ENCODE results near the gene EVA1C. TPM values are rescaled to one million over a fixed set of nuclear protein-coding genes. Genes with fewer than 3 reads are reported as not detected.

The EVA1C gene
- polyA plus RNA-seq, 1 donor (not counting 4 experiments of a cell fraction or from before 2014, with no cell fraction given), result 15.3 TPM

DNA sequence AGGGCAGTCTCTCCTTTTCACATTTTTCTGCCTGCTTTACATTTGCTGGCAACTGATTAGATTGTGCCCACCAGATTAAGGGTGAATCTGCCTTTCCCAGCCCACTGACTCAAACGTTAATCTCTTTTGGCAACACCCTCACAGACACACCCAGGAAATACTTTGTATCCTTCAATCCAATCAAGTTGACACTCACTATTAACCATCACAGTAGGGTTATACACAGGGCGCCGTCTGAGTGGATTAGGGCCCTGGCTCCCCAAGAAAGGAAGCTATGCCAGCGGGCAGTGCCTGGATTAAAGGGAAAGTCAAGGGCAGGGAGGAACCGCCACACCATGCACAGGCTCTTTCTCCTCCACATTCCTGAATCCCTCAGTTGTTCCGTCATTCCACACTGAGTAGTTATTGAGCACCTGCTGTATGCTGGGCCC, 56.2 kb downstream of the EVA1C start:
- dilution Hi-C loops (cut with MboI; ENCODE audit: extremely low pct_ligation_motif_present, low sequenced_read_pairs), result no loop called here
- TF ChIP-seq CTCF (optimal IDR thresholded peaks at IDR 0.05 in 1 of 3, IDR thresholded peaks at IDR 0.05 in 1 of 3, conservative IDR thresholded peaks at IDR 0.05 in 1 of 3; ENCODE audit: extremely low read depth in 1 of 3, insufficient read depth in 2 of 3, low read length in 3 of 3) (no peak), EZH2 (IDR thresholded peaks at IDR 0.05; ENCODE audit: low read length) (no peak)
- Histone ChIP-seq H3K4me2 (ENCODE audit: control insufficient read depth, extremely low read depth, insufficient read depth, low read depth, low read length) (no peak overlapping the region), H4K20me1 (ENCODE audit: control insufficient read depth, extremely low read depth, insufficient read depth, low read length) (no peaks in the 10 kb centered on the region), H2AFZ (ENCODE audit: control insufficient read depth, low read length) (no peak overlapping the region), H3K27me3 (ENCODE audit: control insufficient read depth, extremely low read depth, insufficient read depth, low read length) (no peaks in the 10 kb centered on the region), H3K9me1 (ENCODE audit: control insufficient read depth, extremely low read depth, insufficient read depth, low read length) (no peaks in the 10 kb centered on the region), H3K36me3 (ENCODE audit: control insufficient read depth in 2 of 2, extremely low read depth in 1 of 2, insufficient read depth in 2 of 2, low read length in 2 of 2) (peaks cover 1 to 7% of the 10 kb centered on the region in 2 experiments), H3K79me2 (ENCODE audit: control insufficient read depth, insufficient read depth, low read length) (no peaks in the 10 kb centered on the region), H3K27ac (ENCODE audit: control insufficient read depth, insufficient read depth, low read length) (no peak overlapping the region), H3K9me3 (ENCODE audit: control insufficient read depth, low read depth, low read length) (no peaks in the 10 kb centered on the region), H3K4me1 (ENCODE audit: control insufficient read depth, extremely low read depth, insufficient read depth, low read length) (no peaks in the 10 kb centered on the region), H3K4me3 (ENCODE audit: control insufficient read depth in 2 of 3, extremely low read depth in 1 of 3, insufficient read depth in 2 of 3, low read depth in 1 of 3, low read length in 3 of 3) (no peak overlapping the region), H3K9ac (ENCODE audit: control insufficient read depth, extremely low read depth, insufficient read depth, low read length) (no peak overlapping the region)
- DNase-seq (ENCODE audit: low read depth, low spot score), result no peak
- no peak for FAIRE-seq

- H2AFZ ChIP-seq (ENCODE audit: control insufficient read depth, low read length), result no peak overlapping the region
- peaks cover 1 to 7% of the 10 kb centered on the region in 2 experiments for H3K36me3 ChIP-seq (ENCODE audit: control insufficient read depth in 2 of 2, extremely low read depth in 1 of 2, insufficient read depth in 2 of 2, low read length in 2 of 2)
- TF ChIP-seq CTCF (optimal IDR thresholded peaks at IDR 0.05 in 1 of 3, IDR thresholded peaks at IDR 0.05 in 1 of 3, conservative IDR thresholded peaks at IDR 0.05 in 1 of 3; ENCODE audit: extremely low read depth in 1 of 3, insufficient read depth in 2 of 3, low read length in 3 of 3), result no peak
- no peak for TF ChIP-seq EZH2 (IDR thresholded peaks at IDR 0.05; ENCODE audit: low read length)
- H4K20me1 ChIP-seq (ENCODE audit: control insufficient read depth, extremely low read depth, insufficient read depth, low read length), result no peaks in the 10 kb centered on the region
- H3K9ac ChIP-seq (ENCODE audit: control insufficient read depth, extremely low read depth, insufficient read depth, low read length), result no peak overlapping the region
- no peaks in the 10 kb centered on the region for H3K9me1 ChIP-seq (ENCODE audit: control insufficient read depth, extremely low read depth, insufficient read depth, low read length)
- H3K9me3 ChIP-seq (ENCODE audit: control insufficient read depth, low read depth, low read length), result no peaks in the 10 kb centered on the region
- dilution Hi-C loops (cut with MboI; ENCODE audit: extremely low pct_ligation_motif_present, low sequenced_read_pairs), result no loop called here
- peaks cover under 1% of the 10 kb centered on the region for H3K4me1 ChIP-seq (ENCODE audit: control insufficient read depth, extremely low read depth, insufficient read depth, low read length)
- DNase-seq (ENCODE audit: low read depth, low spot score) (no peak), FAIRE-seq (no peak)
- no peaks in the 10 kb centered on the region for H3K79me2 ChIP-seq (ENCODE audit: control insufficient read depth, insufficient read depth, low read length)
- H3K27me3 ChIP-seq (ENCODE audit: control insufficient read depth, extremely low read depth, insufficient read depth, low read length), result no peaks in the 10 kb centered on the region
- H3K27ac ChIP-seq (ENCODE audit: control insufficient read depth, insufficient read depth, low read length), result no peak overlapping the region
- no peak overlapping the region for H3K4me2 ChIP-seq (ENCODE audit: control insufficient read depth, extremely low read depth, insufficient read depth, low read depth, low read length)
- no peak overlapping the region for H3K4me3 ChIP-seq (ENCODE audit: control insufficient read depth in 2 of 3, extremely low read depth in 1 of 3, insufficient read depth in 2 of 3, low read depth in 1 of 3, low read length in 3 of 3)
These were observed 57.1 kb downstream of the EVA1C start for GRCh38 chr21:32469628-32470027.

All from keratinocyte (primary cell).